Heart left ventricle (tissue), 13 donors: ENCODE data around the gene TIMD4.

Source experiments
- POLR2A ChIP-seq, 2 donors: fragments of 450-650 bp; IDR thresholded peaks; one replicate each; pipeline ENCODE4 v1.6.1; 2017; ENCODE audit warnings: antibody characterized with exemption in 2 of 2, mild to moderate bottlenecking in 2 of 2, moderate library complexity in 2 of 2
- TF ChIP-seq, protein P1 (sequence below), 12 donors: fragments of 200-600 bp; sonication (generic) in 4 of 12; IDR thresholded peaks; one replicate each; pipeline versions ENCODE4 v1.5.0 to v1.8.0; 2018 to 2022; ENCODE audit warnings: antibody characterized with exemption in 12 of 12, mild to moderate bottlenecking in 5 of 12
- donor health status: ischemic (EF 13 %, LVEDD 7.1; RV severe dilation, severe dysfunction).
- donor health status: DM: no; HTN: yes; CAD: no.
- donor health status: DM: no; HTN: no; CAD: no.
- donor health status: ischemic (EF 25% LVEDD 6.9; RV normal size, moderate dysfunction).
- donor health status: ischemic (EF 25% LVEDD 5.7; RV mildly dilated, moderate dysfunction).
- donor health status: ischemic (EF 35%, LVEDD 5.7; RV mildly dilated, moderate dysfunction).
- donor health status: nonischemic (EF 11% LVEDD 7.7; RV severe dilation, severe dysfunction).
- donor health status: DM: yes; HTN: yes; CAD: no.
- donor health status: PGD.
- donor health status: ischemic (EF 29% LVEDD 5.4; RV normal size, mild dysfunction).
- donor health status: nonischemic (EF 23%, LVEDD 6.1; RV moderate dilation, normal function).

GRCh38 chr5:156879665-156880285, 83.3 kb downstream of the TIMD4 start:
- TF ChIP-seq, protein P1, sequence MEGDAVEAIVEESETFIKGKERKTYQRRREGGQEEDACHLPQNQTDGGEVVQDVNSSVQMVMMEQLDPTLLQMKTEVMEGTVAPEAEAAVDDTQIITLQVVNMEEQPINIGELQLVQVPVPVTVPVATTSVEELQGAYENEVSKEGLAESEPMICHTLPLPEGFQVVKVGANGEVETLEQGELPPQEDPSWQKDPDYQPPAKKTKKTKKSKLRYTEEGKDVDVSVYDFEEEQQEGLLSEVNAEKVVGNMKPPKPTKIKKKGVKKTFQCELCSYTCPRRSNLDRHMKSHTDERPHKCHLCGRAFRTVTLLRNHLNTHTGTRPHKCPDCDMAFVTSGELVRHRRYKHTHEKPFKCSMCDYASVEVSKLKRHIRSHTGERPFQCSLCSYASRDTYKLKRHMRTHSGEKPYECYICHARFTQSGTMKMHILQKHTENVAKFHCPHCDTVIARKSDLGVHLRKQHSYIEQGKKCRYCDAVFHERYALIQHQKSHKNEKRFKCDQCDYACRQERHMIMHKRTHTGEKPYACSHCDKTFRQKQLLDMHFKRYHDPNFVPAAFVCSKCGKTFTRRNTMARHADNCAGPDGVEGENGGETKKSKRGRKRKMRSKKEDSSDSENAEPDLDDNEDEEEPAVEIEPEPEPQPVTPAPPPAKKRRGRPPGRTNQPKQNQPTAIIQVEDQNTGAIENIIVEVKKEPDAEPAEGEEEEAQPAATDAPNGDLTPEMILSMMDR (IDR thresholded peaks at IDR 0.05), result no peak
- TF ChIP-seq POLR2A (IDR thresholded peaks at IDR 0.05), result no peak
